K562 (cell line): Measurements from ENCODE around the gene JMJD1C. TPM values are rescaled to one million over a fixed set of nuclear protein-coding genes. Genes with fewer than 3 reads are reported as not detected.

Experiments
- ATAC-seq: fragments of 200-7000 bp; cut with Tn5 transposase; 3 replicates; pipeline ENCODE4 v1.9.1; 2020; ENCODE audit warnings: moderate library complexity
- BruUV-seq: library from RNA; stranded (reverse); fragments of 400-500 nt; replicated peaks from 2 replicates; lab custom pipeline; 2021; lab: Mats Ljungman, UMichigan
- CTCF ChIA-PET: fragments of 300-600 bp; formaldehyde crosslinking; extraction: SDS; loops from one replicate; lab custom pipeline; 2021; ENCODE audit warnings: low intra/inter-chr PET ratio; lab: Yijun Ruan, JAX
- POLR2A ChIA-PET: fragments of 300-600, 350-650 bp; sonication (Branson Sonifier 250); formaldehyde crosslinking; extraction: SDS; loops from one replicate; lab custom pipeline; 2021; ENCODE audit warnings: antibody characterized with exemption, inconsistent platforms; lab: Yijun Ruan, JAX
- DNase-seq, 4 experiments: peaks; one replicate each; pipeline versions ENCODE4 v3.0.0 to v3.0.0-alpha.2; 2011 to 2018; ENCODE audit warnings: low spot score in 3 of 4, mixed read lengths in 3 of 4; ENCODE audit errors: extremely low read depth in 1 of 4
- FAIRE-seq: peaks from 2 replicates; lab custom pipeline; 2011; peaks lifted over from hg19 to GRCh38; lab: Jason Lieb, UNC
- H2AFZ ChIP-seq: 2 replicates; pipeline ENCODE4 v1.6.0; 2011; ENCODE audit warnings: low read depth, low read length, control low read depth, inconsistent platforms
- H3K27ac ChIP-seq: fragments of 200-600 bp; 3 replicates; pipeline ENCODE4 v1.8.0; 2011; ENCODE audit warnings: low read depth, mild to moderate bottlenecking, control low read depth, inconsistent platforms, low read length, moderate library complexity, mixed read lengths; ENCODE audit errors: extremely low read depth
- H3K27me3 ChIP-seq, 2 experiments: fragments of 300-600 bp in 1 of 2; 2 replicates in 1 of 2; 3 replicates in 1 of 2; pipeline versions ENCODE4 v1.6.0 to v1.8.0; 2011; ENCODE audit warnings: inconsistent platforms in 2 of 2, low read length in 2 of 2, mild to moderate bottlenecking in 1 of 2, mixed read lengths in 1 of 2, moderate library complexity in 1 of 2; ENCODE audit not compliant: control insufficient read depth in 2 of 2, insufficient read depth in 2 of 2
- H3K36me3 ChIP-seq: fragments of 300-600 bp; 3 replicates; pipeline ENCODE4 v1.8.0; 2011; ENCODE audit warnings: mild to moderate bottlenecking, low read length, inconsistent platforms; ENCODE audit not compliant: control insufficient read depth, insufficient read depth
- H3K4me1 ChIP-seq, 2 experiments: fragments of 200-600 bp in 1 of 2; replicated peaks in 1 of 2; 2 replicates in 1 of 2; 3 replicates in 1 of 2; pipeline versions ENCODE4 v1.5.1 to v1.8.0; 2011; ENCODE audit warnings: inconsistent platforms in 2 of 2, low read length in 2 of 2, mild to moderate bottlenecking in 1 of 2, mixed read lengths in 1 of 2, moderate library complexity in 1 of 2; ENCODE audit not compliant: control insufficient read depth in 2 of 2, insufficient read depth in 2 of 2
- H3K4me2 ChIP-seq: 2 replicates; pipeline ENCODE4 v1.6.1; 2011; ENCODE audit warnings: low read length, control low read depth, inconsistent platforms, mixed read lengths; ENCODE audit not compliant: insufficient read depth
- H3K4me3 ChIP-seq: fragments of 200-600 bp; sonication (generic), shearing (Covaris generic); 2 replicates; pipeline ENCODE4 v1.5.1; 2016; ENCODE audit warnings: control low read depth, inconsistent platforms
- H3K79me2 ChIP-seq: fragments of 200-600 bp; 3 replicates; pipeline ENCODE4 v1.8.0; 2011; ENCODE audit warnings: low read length, inconsistent platforms; ENCODE audit not compliant: control insufficient read depth, insufficient read depth
- H3K9ac ChIP-seq, 2 experiments: 2 replicates each; pipeline versions ENCODE4 v1.6.0 to v1.6.1; 2011; ENCODE audit warnings: low read depth in 2 of 2, low read length in 2 of 2, control low read depth in 1 of 2, inconsistent platforms in 1 of 2, mild to moderate bottlenecking in 1 of 2, mixed read lengths in 1 of 2; ENCODE audit not compliant: insufficient read depth in 1 of 2
- H3K9me1 ChIP-seq: one replicate; pipeline ENCODE4 v1.6.0; 2011; ENCODE audit warnings: inconsistent platforms, mild to moderate bottlenecking, low read length, moderate library complexity; ENCODE audit not compliant: control insufficient read depth, insufficient read depth
- H3K9me3 ChIP-seq: replicated peaks from 2 replicates; pipeline ENCODE4 v1.5.1; 2011; ENCODE audit warnings: low read depth, low read length, inconsistent platforms; ENCODE audit not compliant: control insufficient read depth, insufficient read depth
- H4K20me1 ChIP-seq: replicated peaks from 2 replicates; pipeline ENCODE4 v1.6.1; 2011; ENCODE audit warnings: low read length, inconsistent platforms, mixed read lengths; ENCODE audit not compliant: control insufficient read depth, insufficient read depth
- ASH1L ChIP-seq: fragments of 450-650 bp; IDR thresholded peaks from 2 replicates; pipeline ENCODE4 v1.6.1; 2018; ENCODE audit warnings: borderline replicate concordance, mild to moderate bottlenecking, low read depth; ENCODE audit not compliant: partially characterized antibody
- BRF1 ChIP-seq: IDR thresholded peaks from 3 replicates; pipeline ENCODE4 v1.6.1; 2011; ENCODE audit warnings: borderline replicate concordance, mild to moderate bottlenecking; ENCODE audit not compliant: insufficient read length; ENCODE audit errors: extremely low read depth
- IRF9 ChIP-seq: fragments of 450-650 bp; IDR thresholded peaks from 2 replicates; pipeline ENCODE4 v1.6.1; 2016; ENCODE audit warnings: missing biosample characterization, missing genetic modification characterization
- JUND ChIP-seq, 2 experiments: IDR thresholded peaks; 2 replicates in 1 of 2; 3 replicates in 1 of 2; pipeline ENCODE4 v1.6.1; 2011; ENCODE audit warnings: borderline replicate concordance in 2 of 2, low read depth in 2 of 2, low read length in 2 of 2, improper control_type of control experiment in 1 of 2, missing biosample characterization in 1 of 2, missing genetic modification characterization in 1 of 2, missing genetic modification reagents in 1 of 2
- MTF1 ChIP-seq: fragments of 250-450 bp; sonication (Bioruptor Pico); IDR thresholded peaks from 2 replicates; pipeline ENCODE4 v1.9.0; 2021; ENCODE audit warnings: moderate library complexity, mild to moderate bottlenecking, inconsistent platforms, borderline replicate concordance
- POLR2H ChIP-seq: IDR thresholded peaks from 2 replicates; pipeline ENCODE4 v1.6.1; 2016; ENCODE audit warnings: missing genetic modification characterization, low read depth, mild to moderate bottlenecking, control low read depth, missing compliant biosample characterization, moderate library complexity
- ZNF592 ChIP-seq: fragments of 450-650 bp; IDR thresholded peaks from 2 replicates; pipeline ENCODE4 v1.6.1; 2017; ENCODE audit warnings: antibody characterized with exemption, mild to moderate bottlenecking
- ZNF655 ChIP-seq: fragments of 250-450 bp; sonication (Bioruptor Pico); IDR thresholded peaks from 2 replicates; pipeline ENCODE4 v1.5.0; 2021
- WGBS: fragments of 100-300 bp; shearing (Covaris generic); methylation state at CpG from one replicate; pipeline ENCODE4 v1.1.6; 2016; ENCODE audit warnings: low coverage, mixed read lengths; ENCODE audit not compliant: insufficient coverage; ENCODE audit errors: missing lambda C conversion rate; 5-methylcytosine and 5-hydroxymethylcytosine counted together
- in situ Hi-C: fragments of 300-500 bp; cut with MboI; formaldehyde crosslinking; loops from 4 replicates; pipeline ENCODE4 v1.15.0; 2018; ENCODE audit warnings: inconsistent platforms, mixed read lengths
- intact Hi-C: fragments of 100-400 bp; cut with micrococcal nuclease; formaldehyde crosslinking; loops from 2 replicates; pipeline ENCODE4 v1.14.2; 2022
- polyA plus RNA-seq, 8 experiments: library from polyadenylated mRNA; depleted of rRNA in 4 of 8; stranded (reverse) in 5 of 8; unstranded in 3 of 8; fragments of >200 nt; fragmentation: Nextera tagmentation in 2 of 8; fragmentation: Illumina TruSeq in 1 of 8; extraction: Ambion mirVana in 2 of 8; extraction: Trizol in 1 of 8; gene quantifications; 2 replicates each; pipeline versions ENCODE4 v1.2.1 to v1.2.3, GENCODE V29; 2011 to 2014; ENCODE audit warnings: inconsistent platforms in 1 of 8, missing spikeins in 1 of 8
- total RNA-seq, 7 experiments: library from RNA; depleted of rRNA in 6 of 7; stranded (reverse); fragments of >200 nt in 6 of 7; fragmentation: Illumina TruSeq in 2 of 7; extraction: Trizol in 2 of 7; gene quantifications; 2 replicates each; pipeline versions ENCODE4 v1.2.1 to v1.2.3, GENCODE V29; 2011 to 2021; ENCODE audit warnings: low replicate concordance in 1 of 7

The JMJD1C gene
- total and polyA plus RNA-seq, 9 of the 15 experiments (the other 6 are each of a cell fraction or from before 2014, with no cell fraction given) = 25.3 to 68.0 (median 47.2) TPM

DNA sequence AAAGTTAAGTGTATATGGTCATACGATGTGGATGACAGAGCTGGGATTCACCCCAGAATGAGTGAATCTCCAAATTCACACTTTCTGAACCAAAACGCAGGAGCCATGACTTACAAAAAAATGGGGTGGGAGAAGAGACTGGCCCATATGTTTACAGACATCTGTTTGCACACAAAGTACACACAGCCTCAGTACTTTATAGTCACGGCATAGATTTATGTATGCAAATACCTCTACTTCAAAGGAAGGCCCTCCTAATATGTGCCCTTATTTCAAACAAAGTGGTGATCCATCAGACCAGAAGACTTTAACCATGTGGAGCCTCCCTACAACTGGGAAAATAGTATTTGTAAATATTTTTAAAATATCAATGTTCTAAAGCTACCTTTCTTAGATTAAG, 22.2 kb upstream of the JMJD1C start:
- Histone ChIP-seq H3K9me3 (peaks cover 5% of the 10 kb centered on the region; the same call in 1 of the 2 replicates), H3K27me3 (no peaks in the 10 kb centered on the region), H3K4me1 (peaks cover 0 to 6% of the 10 kb centered on the region in 2 experiments; a peak in 2 of 5 replicates), H3K4me3 (no peak overlapping the region), H3K9ac (no peak overlapping the region), H3K27ac (no peak overlapping the region), H3K4me2 (no peak overlapping the region), H3K36me3 (no peaks in the 10 kb centered on the region), H4K20me1 (0 out of 2 replicates have a peak, but pooled peaks cover 2% of the 10 kb centered on the region), H3K9me1 (no peaks in the 10 kb centered on the region), H3K79me2 (peaks cover 21% of the 10 kb centered on the region), H2AFZ (no peak overlapping the region)
- no TSS peak for BruUV-seq
- in situ Hi-C loops = no loop called here
- FAIRE-seq (no peak), DNase-seq (no peak), ATAC-seq (no peak; the same call in 2 of the 3 replicates)
- WGBS = 62% methylated on average over 3 of the region's 3 CpGs
- ChIA-PET CTCF (no interaction called here), POLR2A (no interaction called here)
- intact Hi-C loops = no loop called here
- TF ChIP-seq IRF9 (tag) (no peak), JUND (IDR thresholded peaks at IDR 0.05; ENCODE audit: borderline replicate concordance, low read depth, low read length) (no peak), JUND (tag; IDR thresholded peaks at IDR 0.05; ENCODE audit: borderline replicate concordance, low read depth, low read length) (no peak), ZNF655 (no peak), ASH1L (no peak), MTF1 (CRISPR knock-in tag) (no peak), ZNF592 (no peak), BRF1 (no peak), POLR2H (tag) (no peak)
